ENCODE measurements around the gene KAT8. TPM values are rescaled to one million over a fixed set of nuclear protein-coding genes. Genes with fewer than 3 reads are reported as not detected.
A peak's percentile ranks its signal among the peaks of the same experiment; 100 is the strongest.

KAT8 gene
- total and polyA plus RNA-seq, 10 of the 15 experiments (the other 5 are each of a cell fraction or from before 2014, with no cell fraction given) = 5.5 to 55.8 (median 39.6) TPM

DNA sequence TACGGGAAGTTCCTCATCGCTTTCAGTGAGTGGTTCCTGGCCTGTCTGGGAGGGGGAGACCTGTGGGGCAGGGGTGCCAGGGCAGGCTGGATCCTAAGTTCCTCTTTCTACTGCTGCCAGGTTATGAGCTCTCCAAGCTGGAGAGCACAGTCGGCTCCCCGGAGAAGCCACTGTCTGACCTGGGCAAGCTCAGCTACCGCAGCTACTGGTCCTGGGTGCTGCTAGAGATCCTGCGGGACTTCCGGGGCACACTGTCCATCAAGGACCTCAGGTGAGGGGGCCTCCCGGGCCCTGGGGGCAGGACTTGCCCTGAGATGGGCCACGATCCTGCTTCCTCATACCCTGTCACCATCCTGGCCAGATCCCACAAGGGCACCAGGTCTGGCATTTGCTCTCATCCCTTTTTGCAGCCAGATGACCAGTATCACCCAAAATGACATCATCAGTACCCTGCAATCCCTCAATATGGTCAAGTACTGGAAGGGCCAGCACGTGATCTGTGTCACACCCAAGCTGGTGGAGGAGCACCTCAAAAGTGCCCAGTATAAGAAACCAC lies 12.9 kb downstream of the KAT8 start:
- Histone ChIP-seq H3K4me2 (ENCODE audit: control insufficient read depth, insufficient read depth) (no peak overlapping the region), H2AFZ (ENCODE audit: control insufficient read depth, low read depth, low read length) (no peak overlapping the region), H3K4me3 (no peak overlapping the region), H3K27me3 (replicated peaks in 1 of 2; ENCODE audit: control insufficient read depth in 2 of 2, insufficient read depth in 2 of 2, low read length in 1 of 2) (no peaks in the 10 kb centered on the region), H3K36me3 (ENCODE audit: control insufficient read depth in 2 of 2, insufficient read depth in 2 of 2, low read length in 1 of 2) (no peaks in the 10 kb centered on the region; a peak in 2 of 4 replicates), H3K4me1 (ENCODE audit: control insufficient read depth, insufficient read depth, low read length) (no peaks in the 10 kb centered on the region), H3K9ac (ENCODE audit: control insufficient read depth, insufficient read depth, low read length) (no peak overlapping the region), H4K20me1 (ENCODE audit: control insufficient read depth, insufficient read depth) (no peaks in the 10 kb centered on the region), H3K9me3 (replicated peaks; ENCODE audit: control insufficient read depth, insufficient read depth, low read length) (no peaks in the 10 kb centered on the region), H3K79me2 (ENCODE audit: control insufficient read depth, insufficient read depth, low read length) (no peaks in the 10 kb centered on the region), H3K27ac (ENCODE audit: control insufficient read depth, insufficient read depth) (no peak overlapping the region)
- TSS peak; percentile 65 for BruUV-seq (replicated peaks)
- RAD21 ChIA-PET (ENCODE audit: unreplicated experiment) = interaction anchor here (0.5 kb wide), 2 partner anchors 21 to 36 kb away, joined by 3 read pairs; partner anchors contain the start of gene VKORC1
- WGBS (ENCODE audit: insufficient coverage, insufficient replicate concordance, low lambda C conversion rate, missing lambda C conversion rate) = 98% methylated on average over 10 of the region's 10 CpGs
- SMC1A ChIA-PET (ENCODE audit: uncharacterized antibody, unreplicated experiment) = no interaction called here
- intact Hi-C loops (cut with micrococcal nuclease; ENCODE audit: unreplicated experiment) (no loop called here), in situ Hi-C loops (cut with MboI) (no loop called here)
- POLR2A ChIA-PET = no interaction called here
- FAIRE-seq (no peak), ATAC-seq (no peak), DNase-seq (ENCODE audit: low read depth, low spot score) (no peak)
- CTCF ChIA-PET = no interaction called here
- TF ChIP-seq IKZF1 (conservative IDR thresholded peaks at IDR 0.05) (no peak), YY1 (IDR thresholded peaks at IDR 0.05; ENCODE audit: low read depth, low read length) (no peak), EP300 (IDR thresholded peaks at IDR 0.05; ENCODE audit: borderline replicate concordance in 1 of 2, control insufficient read depth in 1 of 2, low read depth in 2 of 2, low read length in 2 of 2) (no peak), POLR2AphosphoS5 (IDR thresholded peaks at IDR 0.05; ENCODE audit: low read length) (no peak), RAD21 (IDR thresholded peaks at IDR 0.05; ENCODE audit: insufficient read depth, low read depth, low read length) (no peak), MEF2B (IDR thresholded peaks at IDR 0.05; ENCODE audit: partially characterized antibody, poor library complexity, severe bottlenecking) (no peak), SMARCA5 (IDR thresholded peaks at IDR 0.05) (no peak), HDAC2 (IDR thresholded peaks at IDR 0.05) (no peak), TARDBP (IDR thresholded peaks at IDR 0.05; ENCODE audit: borderline replicate concordance) (no peak), ATF7 (IDR thresholded peaks at IDR 0.05; ENCODE audit: low read depth) (no peak), ZSCAN29 (IDR thresholded peaks at IDR 0.05) (no peak)
- TF ChIP-seq, protein P1, sequence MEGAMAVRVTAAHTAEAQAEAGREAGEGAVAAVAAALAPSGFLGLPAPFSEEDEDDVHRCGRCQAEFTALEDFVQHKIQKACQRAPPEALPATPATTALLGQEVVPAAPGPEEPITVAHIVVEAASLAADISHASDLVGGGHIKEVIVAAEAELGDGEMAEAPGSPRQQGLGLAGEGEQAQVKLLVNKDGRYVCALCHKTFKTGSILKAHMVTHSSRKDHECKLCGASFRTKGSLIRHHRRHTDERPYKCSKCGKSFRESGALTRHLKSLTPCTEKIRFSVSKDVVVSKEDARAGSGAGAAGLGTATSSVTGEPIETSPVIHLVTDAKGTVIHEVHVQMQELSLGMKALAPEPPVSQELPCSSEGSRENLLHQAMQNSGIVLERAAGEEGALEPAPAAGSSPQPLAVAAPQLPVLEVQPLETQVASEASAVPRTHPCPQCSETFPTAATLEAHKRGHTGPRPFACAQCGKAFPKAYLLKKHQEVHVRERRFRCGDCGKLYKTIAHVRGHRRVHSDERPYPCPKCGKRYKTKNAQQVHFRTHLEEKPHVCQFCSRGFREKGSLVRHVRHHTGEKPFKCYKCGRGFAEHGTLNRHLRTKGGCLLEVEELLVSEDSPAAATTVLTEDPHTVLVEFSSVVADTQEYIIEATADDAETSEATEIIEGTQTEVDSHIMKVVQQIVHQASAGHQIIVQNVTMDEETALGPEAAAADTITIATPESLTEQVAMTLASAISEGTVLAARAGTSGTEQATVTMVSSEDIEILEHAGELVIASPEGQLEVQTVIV (IDR thresholded peaks at IDR 0.05; ENCODE audit: borderline replicate concordance, partially characterized antibody) = no peak
- TF ChIP-seq, protein P2, sequence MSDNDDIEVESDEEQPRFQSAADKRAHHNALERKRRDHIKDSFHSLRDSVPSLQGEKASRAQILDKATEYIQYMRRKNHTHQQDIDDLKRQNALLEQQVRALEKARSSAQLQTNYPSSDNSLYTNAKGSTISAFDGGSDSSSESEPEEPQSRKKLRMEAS (IDR thresholded peaks at IDR 0.05; ENCODE audit: low read depth, low read length) = no peak
- TF ChIP-seq, protein P3, sequence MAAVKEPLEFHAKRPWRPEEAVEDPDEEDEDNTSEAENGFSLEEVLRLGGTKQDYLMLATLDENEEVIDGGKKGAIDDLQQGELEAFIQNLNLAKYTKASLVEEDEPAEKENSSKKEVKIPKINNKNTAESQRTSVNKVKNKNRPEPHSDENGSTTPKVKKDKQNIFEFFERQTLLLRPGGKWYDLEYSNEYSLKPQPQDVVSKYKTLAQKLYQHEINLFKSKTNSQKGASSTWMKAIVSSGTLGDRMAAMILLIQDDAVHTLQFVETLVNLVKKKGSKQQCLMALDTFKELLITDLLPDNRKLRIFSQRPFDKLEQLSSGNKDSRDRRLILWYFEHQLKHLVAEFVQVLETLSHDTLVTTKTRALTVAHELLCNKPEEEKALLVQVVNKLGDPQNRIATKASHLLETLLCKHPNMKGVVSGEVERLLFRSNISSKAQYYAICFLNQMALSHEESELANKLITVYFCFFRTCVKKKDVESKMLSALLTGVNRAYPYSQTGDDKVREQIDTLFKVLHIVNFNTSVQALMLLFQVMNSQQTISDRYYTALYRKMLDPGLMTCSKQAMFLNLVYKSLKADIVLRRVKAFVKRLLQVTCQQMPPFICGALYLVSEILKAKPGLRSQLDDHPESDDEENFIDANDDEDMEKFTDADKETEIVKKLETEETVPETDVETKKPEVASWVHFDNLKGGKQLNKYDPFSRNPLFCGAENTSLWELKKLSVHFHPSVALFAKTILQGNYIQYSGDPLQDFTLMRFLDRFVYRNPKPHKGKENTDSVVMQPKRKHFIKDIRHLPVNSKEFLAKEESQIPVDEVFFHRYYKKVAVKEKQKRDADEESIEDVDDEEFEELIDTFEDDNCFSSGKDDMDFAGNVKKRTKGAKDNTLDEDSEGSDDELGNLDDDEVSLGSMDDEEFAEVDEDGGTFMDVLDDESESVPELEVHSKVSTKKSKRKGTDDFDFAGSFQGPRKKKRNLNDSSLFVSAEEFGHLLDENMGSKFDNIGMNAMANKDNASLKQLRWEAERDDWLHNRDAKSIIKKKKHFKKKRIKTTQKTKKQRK (IDR thresholded peaks at IDR 0.05; ENCODE audit: low read depth, low read length) = no peak
- TF ChIP-seq, protein P4, sequence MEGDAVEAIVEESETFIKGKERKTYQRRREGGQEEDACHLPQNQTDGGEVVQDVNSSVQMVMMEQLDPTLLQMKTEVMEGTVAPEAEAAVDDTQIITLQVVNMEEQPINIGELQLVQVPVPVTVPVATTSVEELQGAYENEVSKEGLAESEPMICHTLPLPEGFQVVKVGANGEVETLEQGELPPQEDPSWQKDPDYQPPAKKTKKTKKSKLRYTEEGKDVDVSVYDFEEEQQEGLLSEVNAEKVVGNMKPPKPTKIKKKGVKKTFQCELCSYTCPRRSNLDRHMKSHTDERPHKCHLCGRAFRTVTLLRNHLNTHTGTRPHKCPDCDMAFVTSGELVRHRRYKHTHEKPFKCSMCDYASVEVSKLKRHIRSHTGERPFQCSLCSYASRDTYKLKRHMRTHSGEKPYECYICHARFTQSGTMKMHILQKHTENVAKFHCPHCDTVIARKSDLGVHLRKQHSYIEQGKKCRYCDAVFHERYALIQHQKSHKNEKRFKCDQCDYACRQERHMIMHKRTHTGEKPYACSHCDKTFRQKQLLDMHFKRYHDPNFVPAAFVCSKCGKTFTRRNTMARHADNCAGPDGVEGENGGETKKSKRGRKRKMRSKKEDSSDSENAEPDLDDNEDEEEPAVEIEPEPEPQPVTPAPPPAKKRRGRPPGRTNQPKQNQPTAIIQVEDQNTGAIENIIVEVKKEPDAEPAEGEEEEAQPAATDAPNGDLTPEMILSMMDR (IDR thresholded peaks at IDR 0.05 in 2 of 3, conservative IDR thresholded peaks at IDR 0.05 in 1 of 3; ENCODE audit: control insufficient read depth in 2 of 3, extremely low read depth in 1 of 3, insufficient read depth in 1 of 3, low read depth in 3 of 3, low read length in 3 of 3) = no peak
- TF ChIP-seq, protein P5, sequence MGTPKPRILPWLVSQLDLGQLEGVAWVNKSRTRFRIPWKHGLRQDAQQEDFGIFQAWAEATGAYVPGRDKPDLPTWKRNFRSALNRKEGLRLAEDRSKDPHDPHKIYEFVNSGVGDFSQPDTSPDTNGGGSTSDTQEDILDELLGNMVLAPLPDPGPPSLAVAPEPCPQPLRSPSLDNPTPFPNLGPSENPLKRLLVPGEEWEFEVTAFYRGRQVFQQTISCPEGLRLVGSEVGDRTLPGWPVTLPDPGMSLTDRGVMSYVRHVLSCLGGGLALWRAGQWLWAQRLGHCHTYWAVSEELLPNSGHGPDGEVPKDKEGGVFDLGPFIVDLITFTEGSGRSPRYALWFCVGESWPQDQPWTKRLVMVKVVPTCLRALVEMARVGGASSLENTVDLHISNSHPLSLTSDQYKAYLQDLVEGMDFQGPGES (IDR thresholded peaks at IDR 0.05) = no peak

Measured in GM12878 (cell line).